WTC11 (cell line): ENCODE results near the gene C2orf49. TPM values are rescaled to one million over a fixed set of nuclear protein-coding genes. Genes with fewer than 3 reads are reported as not detected.

Source experiments
- ATAC-seq: fragments of 200-7000 bp; cut with Tn5 transposase; 2 replicates; pipeline ENCODE4 v1.10.0; 2021; ENCODE audit warnings: mild to moderate bottlenecking, moderate library complexity
- CTCF ChIA-PET: fragments of 300-600 bp; sonication (Branson Sonifier 250); formaldehyde crosslinking; loops from one replicate; lab custom pipeline; 2021; ENCODE audit warnings: antibody characterized with exemption; lab: Charles Lee
- POLR2A ChIA-PET: fragments of 350-600 bp; sonication (Branson Sonifier 250); formaldehyde crosslinking; loops from one replicate; lab custom pipeline; 2021; ENCODE audit warnings: antibody characterized with exemption; lab: Charles Lee
- DNase-seq: peaks from one replicate; pipeline ENCODE4 v3.0.0; 2021; ENCODE audit warnings: low spot score
- H3K27ac Mint-ChIP-seq: 2 replicates; pipeline ENCODE4 v1.8.0; 2021; ENCODE audit warnings: mixed read lengths
- H3K27me3 Mint-ChIP-seq: 2 replicates; pipeline ENCODE4 v1.8.0; 2021; ENCODE audit warnings: low read depth, mild to moderate bottlenecking, moderate library complexity, mixed read lengths
- H3K36me3 Mint-ChIP-seq: 2 replicates; pipeline ENCODE4 v1.8.0; 2021; ENCODE audit warnings: mixed read lengths
- H3K4me1 Mint-ChIP-seq: 2 replicates; pipeline ENCODE4 v1.8.0; 2022; ENCODE audit warnings: mixed read lengths
- H3K4me3 Mint-ChIP-seq: 2 replicates; pipeline ENCODE4 v1.8.0; 2021; ENCODE audit warnings: mild to moderate bottlenecking, moderate library complexity, mixed read lengths
- H3K9me3 Mint-ChIP-seq: 2 replicates; pipeline ENCODE4 v1.8.0; 2021; ENCODE audit warnings: mixed read lengths
- ATF1 ChIP-seq: sonication (generic); formaldehyde crosslinking; IDR thresholded peaks from 2 replicates; pipeline ENCODE4 v1.8.1; 2023; ENCODE audit warnings: mild to moderate bottlenecking, moderate library complexity, missing genetic modification reagents
- ATF2 ChIP-seq: sonication (generic); formaldehyde crosslinking; IDR thresholded peaks from 2 replicates; pipeline ENCODE4 v1.8.1; 2022; ENCODE audit warnings: low read depth, missing genetic modification reagents, borderline replicate concordance
- ATF6 ChIP-seq: sonication (generic); formaldehyde crosslinking; IDR thresholded peaks from 2 replicates; pipeline ENCODE4 v1.8.1; 2023; ENCODE audit warnings: mild to moderate bottlenecking, missing genetic modification reagents
- CREB1 ChIP-seq: sonication (generic); formaldehyde crosslinking; IDR thresholded peaks from 2 replicates; pipeline ENCODE4 v1.8.0; 2023; ENCODE audit warnings: mild to moderate bottlenecking, missing genetic modification reagents
- EMX1 ChIP-seq: fragments of 250-450 bp; sonication (Bioruptor Pico); IDR thresholded peaks from 2 replicates; pipeline ENCODE4 v1.8.0; 2021; ENCODE audit warnings: mild to moderate bottlenecking
- ESRRA ChIP-seq: sonication (generic); formaldehyde crosslinking; IDR thresholded peaks from 2 replicates; pipeline ENCODE4 v1.8.1; 2022; ENCODE audit warnings: mild to moderate bottlenecking, missing genetic modification reagents, borderline replicate concordance
- FOXP4 ChIP-seq: sonication (generic); formaldehyde crosslinking; IDR thresholded peaks from 2 replicates; pipeline ENCODE4 v1.8.0; 2022; ENCODE audit warnings: mild to moderate bottlenecking, missing genetic modification reagents
- GRHL2 ChIP-seq: fragments of 250-450 bp; sonication (Bioruptor Pico); IDR thresholded peaks from 2 replicates; pipeline ENCODE4 v1.8.0; 2022; ENCODE audit warnings: mild to moderate bottlenecking, moderate library complexity; ENCODE audit not compliant: insufficient replicate concordance, severe bottlenecking
- GTF2I ChIP-seq: fragments of 250-450 bp; sonication (Bioruptor Pico); conservative IDR thresholded peaks from 2 replicates; pipeline ENCODE4 v1.4.0; 2021; ENCODE audit warnings: mild to moderate bottlenecking
- HMGA2 ChIP-seq: fragments of 250-450 bp; sonication (Bioruptor Pico); IDR thresholded peaks from 2 replicates; pipeline ENCODE4 v1.4.0; 2021; ENCODE audit warnings: mild to moderate bottlenecking, moderate library complexity
- MXD4 ChIP-seq: fragments of 250-450 bp; sonication (Bioruptor Pico); IDR thresholded peaks from 2 replicates; pipeline ENCODE4 v1.8.0; 2021; ENCODE audit warnings: mild to moderate bottlenecking, moderate library complexity, borderline replicate concordance
- NFE2L1 ChIP-seq: sonication (generic); formaldehyde crosslinking; IDR thresholded peaks from 2 replicates; pipeline ENCODE4 v1.8.1; 2023; ENCODE audit warnings: missing genetic modification reagents
- NR3C1 ChIP-seq: sonication (generic); formaldehyde crosslinking; conservative IDR thresholded peaks from 2 replicates; pipeline ENCODE4 v1.8.1; 2023; ENCODE audit warnings: low read depth, mild to moderate bottlenecking, missing genetic modification reagents
- TCF7 ChIP-seq: sonication (generic); formaldehyde crosslinking; IDR thresholded peaks from 2 replicates; pipeline ENCODE4 v1.8.0; 2022; ENCODE audit warnings: mild to moderate bottlenecking, low read depth, missing genetic modification reagents, moderate library complexity
- TEAD4 ChIP-seq: sonication (generic); formaldehyde crosslinking; IDR thresholded peaks from 2 replicates; pipeline ENCODE4 v1.8.0; 2022; ENCODE audit warnings: mild to moderate bottlenecking, missing genetic modification reagents
- USF2 ChIP-seq: sonication (generic); formaldehyde crosslinking; IDR thresholded peaks from 2 replicates; pipeline ENCODE4 v1.8.1; 2023; ENCODE audit warnings: mild to moderate bottlenecking, missing genetic modification reagents, moderate library complexity
- ZMAT4 ChIP-seq: fragments of 250-450 bp; sonication (Bioruptor Pico); IDR thresholded peaks from 2 replicates; pipeline ENCODE4 v1.9.0; 2021; ENCODE audit warnings: mild to moderate bottlenecking
- ZNF121 ChIP-seq: sonication (generic); formaldehyde crosslinking; IDR thresholded peaks from 2 replicates; pipeline ENCODE4 v1.8.0; 2023; ENCODE audit warnings: missing genetic modification reagents
- ZNF396 ChIP-seq: fragments of 250-450 bp; sonication (Bioruptor Pico); IDR thresholded peaks from 2 replicates; pipeline ENCODE4 v1.8.0; 2021; ENCODE audit warnings: mild to moderate bottlenecking, moderate library complexity, borderline replicate concordance
- total RNA-seq: library from RNA; stranded (reverse); gene quantifications from 3 replicates; pipeline ENCODE4 v1.2.3, GENCODE V29; 2021
- TF ChIP-seq, protein P1 (sequence below): sonication (generic); formaldehyde crosslinking; IDR thresholded peaks from 2 replicates; pipeline ENCODE4 v1.8.1; 2022; ENCODE audit warnings: missing genetic modification reagents, borderline replicate concordance

The C2orf49 gene
- total RNA-seq, 1 experiment from 2014 or later = 15.9 TPM

- no peaks in the 10 kb centered on the region for H3K9me3 Mint-ChIP-seq
- CTCF ChIA-PET = no interaction called here
- H3K27ac Mint-ChIP-seq = no peak overlapping the region
Observed at GRCh38 chr2:105357122-105357521, 19.8 kb downstream of the C2orf49 start.

DNA sequence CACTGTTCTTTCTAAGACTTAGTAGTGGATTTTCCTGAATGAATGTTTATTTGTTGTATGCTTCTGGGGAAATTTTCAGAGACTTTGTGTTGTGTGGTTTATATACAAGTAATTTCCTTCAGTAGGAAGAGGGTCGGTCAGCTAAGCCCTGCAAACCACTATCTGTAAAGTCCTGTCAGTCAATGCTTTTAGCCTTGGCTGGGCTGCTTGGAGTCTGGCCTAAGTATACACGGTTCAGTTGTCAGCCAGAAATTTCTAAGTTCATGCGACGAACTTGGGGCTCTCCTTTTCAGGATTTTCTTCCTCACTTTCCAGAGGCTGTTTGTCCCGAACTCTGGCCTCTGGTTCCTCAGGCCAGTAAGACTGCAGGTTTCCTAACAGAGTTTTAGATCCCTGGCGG, 21.3 kb downstream of the C2orf49 start:
- peaks cover 30% of the 10 kb centered on the region for H3K36me3 Mint-ChIP-seq

More at GRCh38 chr2:105357122-105357521, 19.8 kb downstream of the C2orf49 start:
- Mint-ChIP-seq H3K36me3 (peaks cover 30% of the 10 kb centered on the region), H3K4me3 (no peak overlapping the region), H3K4me1 (no peaks in the 10 kb centered on the region), H3K27me3 (no peaks in the 10 kb centered on the region)
- POLR2A ChIA-PET = no interaction called here
- TF ChIP-seq ZNF396 (CRISPR knock-in tag) (no peak), GTF2I (CRISPR knock-in tag) (no peak), ZNF121 (no peak), EMX1 (CRISPR knock-in tag) (no peak), CREB1 (no peak), ESRRA (CRISPR knock-in tag) (no peak), ATF1 (CRISPR knock-in tag) (no peak), ZMAT4 (CRISPR knock-in tag) (no peak), NFE2L1 (CRISPR knock-in tag) (no peak), TEAD4 (CRISPR knock-in tag) (no peak), HMGA2 (CRISPR knock-in tag) (no peak), ATF6 (CRISPR knock-in tag) (no peak), ATF2 (CRISPR knock-in tag) (no peak)
- TF ChIP-seq, protein P1, sequence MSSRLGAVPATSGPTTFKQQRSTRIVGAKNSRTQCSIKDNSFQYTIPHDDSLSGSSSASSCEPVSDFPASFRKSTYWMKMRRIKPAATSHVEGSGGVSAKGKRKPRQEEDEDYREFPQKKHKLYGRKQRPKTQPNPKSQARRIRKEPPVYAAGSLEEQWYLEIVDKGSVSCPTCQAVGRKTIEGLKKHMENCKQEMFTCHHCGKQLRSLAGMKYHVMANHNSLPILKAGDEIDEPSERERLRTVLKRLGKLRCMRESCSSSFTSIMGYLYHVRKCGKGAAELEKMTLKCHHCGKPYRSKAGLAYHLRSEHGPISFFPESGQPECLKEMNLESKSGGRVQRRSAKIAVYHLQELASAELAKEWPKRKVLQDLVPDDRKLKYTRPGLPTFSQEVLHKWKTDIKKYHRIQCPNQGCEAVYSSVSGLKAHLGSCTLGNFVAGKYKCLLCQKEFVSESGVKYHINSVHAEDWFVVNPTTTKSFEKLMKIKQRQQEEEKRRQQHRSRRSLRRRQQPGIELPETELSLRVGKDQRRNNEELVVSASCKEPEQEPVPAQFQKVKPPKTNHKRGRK = no peak
- no peak for ATAC-seq
- no peak for DNase-seq

DNA sequence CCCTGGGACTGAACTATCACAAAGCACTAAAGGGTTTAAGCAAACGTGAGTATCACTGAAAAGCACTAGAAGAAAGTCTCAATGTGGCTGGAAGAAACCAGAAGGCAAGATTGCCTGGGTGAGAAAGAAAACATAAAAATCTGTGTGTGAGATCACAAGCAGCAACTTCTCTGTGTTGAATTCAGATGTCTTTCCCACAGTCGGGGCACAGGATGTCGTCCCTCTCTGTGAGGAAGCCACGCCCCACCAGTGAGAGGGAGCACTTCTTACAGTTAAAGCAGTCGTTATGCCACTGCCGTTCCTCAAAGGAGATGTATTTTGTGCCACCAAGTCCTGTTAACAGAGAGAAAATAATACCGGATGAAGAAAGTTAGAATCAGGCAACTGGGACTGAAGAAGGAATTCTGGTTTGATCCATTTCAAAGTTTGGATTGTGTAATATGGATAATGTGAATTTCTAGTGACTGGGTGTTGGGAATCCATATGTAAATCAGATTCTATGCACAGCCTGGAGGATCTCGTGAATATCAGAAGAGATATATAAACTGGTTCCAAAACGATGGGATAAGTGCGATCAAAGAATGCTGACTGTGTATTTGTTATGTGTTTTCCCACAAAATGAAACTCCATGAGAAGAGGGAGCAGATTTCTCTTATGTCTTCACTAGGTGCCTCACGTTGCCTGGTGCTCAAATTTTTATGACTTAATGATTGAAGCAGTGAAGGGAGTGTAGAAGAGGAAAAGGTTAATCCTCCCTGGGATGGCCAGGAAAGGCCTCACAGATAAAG, 24.0 kb downstream of the C2orf49 start:
- Mint-ChIP-seq H3K4me1 (no peaks in the 10 kb centered on the region), H3K27me3 (no peaks in the 10 kb centered on the region), H3K27ac (no peak overlapping the region), H3K4me3 (no peak overlapping the region), H3K9me3 (no peaks in the 10 kb centered on the region), H3K36me3 (peaks cover 37% of the 10 kb centered on the region)
- CTCF ChIA-PET = no interaction called here
- ATAC-seq (no peak), DNase-seq (no peak)
- no peak for TF ChIP-seq CREB1
- TF ChIP-seq NR3C1 (CRISPR knock-in tag) = no peak
- TF ChIP-seq GRHL2 (CRISPR knock-in tag) = no peak
- TF ChIP-seq USF2 (CRISPR knock-in tag) = no peak
- TF ChIP-seq FOXP4 (CRISPR knock-in tag) = no peak
- TF ChIP-seq MXD4 (CRISPR knock-in tag) = no peak
- no peak for TF ChIP-seq ZMAT4 (CRISPR knock-in tag)
- TF ChIP-seq TCF7 = no peak
- TF ChIP-seq TEAD4 (CRISPR knock-in tag) = no peak
- POLR2A ChIA-PET = no interaction called here

More for the DNA sequence above, 21.3 kb downstream of the C2orf49 start:
- DNase-seq (no peak), ATAC-seq (no peak)
- Mint-ChIP-seq H3K9me3 (no peaks in the 10 kb centered on the region), H3K27me3 (no peaks in the 10 kb centered on the region), H3K4me3 (no peak overlapping the region), H3K4me1 (no peaks in the 10 kb centered on the region), H3K27ac (no peak overlapping the region)
- ChIA-PET POLR2A (no interaction called here), CTCF (no interaction called here)
- TF ChIP-seq TCF7 = no peak
